Prostate gland (tissue), 2 donors: ENCODE data around the gene PLA2G4F. TPM values are rescaled to one million over a fixed set of nuclear protein-coding genes. Genes with fewer than 3 reads are reported as not detected.

Experiments
- DNase-seq: peaks from one replicate; pipeline ENCODE4 v3.0.0-alpha.2; 2019; ENCODE audit warnings: low spot score
- H3K27ac ChIP-seq, 2 donors: fragments of 200-600 bp; sonication (generic); 2 replicates each; pipeline ENCODE4 v1.5.1; 2017 to 2019
- H3K27me3 ChIP-seq: fragments of 200-600 bp; sonication (generic); replicated peaks from 2 replicates; pipeline ENCODE4 v1.5.1; 2019; ENCODE audit not compliant: insufficient read depth
- H3K36me3 ChIP-seq, 2 donors: fragments of 200-600 bp; sonication (generic); 1 replicate in 1 of 2; 2 replicates in 1 of 2; pipeline versions ENCODE4 v1.5.1 to v1.8.1; 2017 to 2019
- H3K4me1 ChIP-seq: fragments of 200-600 bp; sonication (generic); replicated peaks from 2 replicates; pipeline ENCODE4 v1.5.1; 2019
- H3K4me3 ChIP-seq, 2 donors: fragments of 200-600 bp; sonication (generic); 2 replicates each; pipeline ENCODE4 v1.5.1; 2017 to 2019
- H3K9me3 ChIP-seq: fragments of 200-600 bp; sonication (generic); 2 replicates; pipeline ENCODE4 v1.5.1; 2017
- CTCF ChIP-seq, 4 experiments: fragments of 200-600 bp in 2 of 4; fragments of 450-650 bp in 2 of 4; sonication (generic) in 2 of 4; IDR thresholded peaks; 1 replicate in 3 of 4; 2 replicates in 1 of 4; pipeline ENCODE4 v1.5.1; 2016 to 2019; ENCODE audit warnings: antibody characterized with exemption in 4 of 4, mild to moderate bottlenecking in 2 of 4, moderate library complexity in 2 of 4
- POLR2A ChIP-seq: fragments of 450-650 bp; IDR thresholded peaks from one replicate; pipeline ENCODE4 v1.6.1; 2016; ENCODE audit warnings: antibody characterized with exemption, mild to moderate bottlenecking
- POLR2AphosphoS5 ChIP-seq: sonication (generic); formaldehyde crosslinking; IDR thresholded peaks from one replicate; pipeline ENCODE4 v1.6.1; 2017; ENCODE audit warnings: antibody characterized with exemption
- WGBS: methylation state at CpG from one replicate; pipeline ENCODE4 v1.1.5; 2018; 5-methylcytosine and 5-hydroxymethylcytosine counted together
- intact Hi-C: fragments of 100-400 bp; cut with DNase I; formaldehyde crosslinking; loops from one replicate; pipeline ENCODE4 v1.14.2; 2022
- total RNA-seq, 2 donors: library from RNA; depleted of rRNA; stranded (reverse); fragments of >200 nt; gene quantifications; one replicate each; pipeline ENCODE4 v1.1.0, GENCODE V29; 2016

PLA2G4F gene
- total RNA-seq, 2 donors from 2014 or later: 16.0 to 36.9 TPM

- H3K9me3 ChIP-seq: no peaks in the 10 kb centered on the region
- TF ChIP-seq POLR2A (no peak), POLR2AphosphoS5 (peak; percentile 65), CTCF (IDR thresholded peaks at IDR 0.05) (no peak)
- peaks cover 0 to 3% of the 10 kb centered on the region in 2 donors for H3K36me3 ChIP-seq
- peak; percentile 58 for DNase-seq
- 51% methylated on average over 2 of the region's 2 CpGs for WGBS
- intact Hi-C loops: no loop called here
- H3K4me3 ChIP-seq: no peak overlapping the region
- no peaks in the 10 kb centered on the region for H3K27me3 ChIP-seq
- peak overlapping the region; percentile 5 to 15 for H3K27ac ChIP-seq
- H3K4me1 ChIP-seq: no peaks in the 10 kb centered on the region
These were observed 21.6 kb upstream of the PLA2G4F start for GRCh38 chr15:42178056-42178455.

GRCh38 chr15:42175671-42176070 is 19.2 kb upstream of the PLA2G4F start:
- Histone ChIP-seq H3K36me3 (no peaks in the 10 kb centered on the region), H3K4me3 (no peak overlapping the region), H3K4me1 (no peaks in the 10 kb centered on the region), H3K27me3 (no peaks in the 10 kb centered on the region), H3K27ac (peak overlapping the region; percentile 21 to 30), H3K9me3 (no peaks in the 10 kb centered on the region)
- intact Hi-C loops: no loop called here
- no peak for TF ChIP-seq CTCF (IDR thresholded peaks at IDR 0.05)
- no peak for TF ChIP-seq POLR2AphosphoS5
- no peak for TF ChIP-seq POLR2A
- DNase-seq: no peak
- 60% methylated on average over 5 of the region's 5 CpGs for WGBS

- Histone ChIP-seq H3K4me3 (no peak overlapping the region), H3K27ac (no peak overlapping the region), H3K9me3 (no peaks in the 10 kb centered on the region), H3K4me1 (no peaks in the 10 kb centered on the region), H3K27me3 (no peaks in the 10 kb centered on the region), H3K36me3 (peaks cover 0 to under 1% of the 10 kb centered on the region in 2 donors)
- WGBS: 87% methylated on average over 5 of the region's 5 CpGs
- intact Hi-C loops: no loop called here
- no peak for DNase-seq
- TF ChIP-seq CTCF (IDR thresholded peaks at IDR 0.05): no peak
- TF ChIP-seq POLR2A: no peak
- no peak for TF ChIP-seq POLR2AphosphoS5
These were observed 16.0 kb upstream of the PLA2G4F start for GRCh38 chr15:42172475-42172874.

- no peaks in the 10 kb centered on the region for H3K9me3 ChIP-seq
- intact Hi-C loops: no loop called here
- no peaks in the 10 kb centered on the region for H3K27me3 ChIP-seq
- H3K36me3 ChIP-seq: peaks cover 3 to 7% of the 10 kb centered on the region in 2 donors
- 100% methylated on average over 1 of the region's 1 CpG for WGBS
- H3K4me3 ChIP-seq: no peak overlapping the region
- no peak overlapping the region for H3K27ac ChIP-seq
- H3K4me1 ChIP-seq: no peaks in the 10 kb centered on the region
- TF ChIP-seq POLR2A (no peak), POLR2AphosphoS5 (no peak), CTCF (IDR thresholded peaks at IDR 0.05) (no peak)
- no peak for DNase-seq
These were observed 15.4 kb upstream of the PLA2G4F start for GRCh38 chr15:42171795-42172194.

GRCh38 chr15:42171122-42171521 is 14.7 kb upstream of the PLA2G4F start:
- H3K27ac ChIP-seq: no peak overlapping the region
- H3K4me3 ChIP-seq: no peak overlapping the region
- WGBS: 80% methylated on average over 1 of the region's 1 CpG
- no peak for DNase-seq
- intact Hi-C loops: no loop called here
- TF ChIP-seq CTCF (IDR thresholded peaks at IDR 0.05) (no peak), POLR2AphosphoS5 (no peak), POLR2A (no peak)
- H3K9me3 ChIP-seq: no peaks in the 10 kb centered on the region
- H3K36me3 ChIP-seq: peaks cover 9 to 14% of the 10 kb centered on the region in 2 donors
- no peaks in the 10 kb centered on the region for H3K4me1 ChIP-seq
- H3K27me3 ChIP-seq: no peaks in the 10 kb centered on the region
